OCI-LY3 (cell line): ENCODE data around the gene COBL.

Experiments
- H2AFZ ChIP-seq: fragments of 200-600, 300-600 bp; shearing (Covaris generic); 2 replicates; pipeline ENCODE4 v1.6.0; 2014; ENCODE audit warnings: antibody characterized with exemption, low read depth, low read length
- H3K27ac ChIP-seq: fragments of 200-600, 300-600 bp; sonication (generic); 2 replicates; pipeline ENCODE4 v1.5.1; 2014; ENCODE audit warnings: mild to moderate bottlenecking, low read length, moderate library complexity, mixed read lengths
- H3K27me3 ChIP-seq: fragments of 200-600, 300-600 bp; sonication (generic); 2 replicates; pipeline ENCODE4 v1.6.1; 2014; ENCODE audit warnings: low read depth, low read length, mixed read lengths
- H3K36me3 ChIP-seq: fragments of 200-600, 300-600 bp; sonication (generic); replicated peaks from 2 replicates; pipeline ENCODE3; 2014; ENCODE audit warnings: low read depth, low read length, mixed read lengths
- H3K4me1 ChIP-seq: fragments of 300-600, 200-600 bp; sonication (generic); 2 replicates; pipeline ENCODE4 v1.6.1; 2014; ENCODE audit warnings: low read length, mixed read lengths
- H3K4me2 ChIP-seq: fragments of 200-600, 300-600 bp; sonication (generic); 2 replicates; pipeline ENCODE4 v1.6.1; 2014; ENCODE audit warnings: low read length, mixed read lengths
- H3K4me3 ChIP-seq: fragments of 300-600, 200-600 bp; sonication (generic); 2 replicates; pipeline ENCODE4 v1.5.1; 2014; ENCODE audit warnings: antibody characterized with exemption, mild to moderate bottlenecking, low read length, moderate library complexity
- H3K79me2 ChIP-seq: fragments of 300-600, 200-600 bp; shearing (Covaris generic); 2 replicates; pipeline ENCODE4 v1.6.1; 2014; ENCODE audit warnings: mild to moderate bottlenecking, low read length, mixed read lengths
- H3K9ac ChIP-seq: fragments of 300-600, 200-600 bp; shearing (Covaris generic); 2 replicates; pipeline ENCODE4 v1.6.0; 2014; ENCODE audit warnings: mild to moderate bottlenecking, low read length, moderate library complexity
- H3K9me3 ChIP-seq: fragments of 200-600, 300-600 bp; shearing (Covaris generic); 2 replicates; pipeline ENCODE4 v1.6.1; 2014; ENCODE audit warnings: low read length, mixed read lengths; ENCODE audit not compliant: insufficient read depth
- H4K20me1 ChIP-seq: fragments of 200-600, 300-600 bp; sonication (generic); 2 replicates; pipeline ENCODE4 v1.6.1; 2016; ENCODE audit warnings: low read length, mixed read lengths; ENCODE audit not compliant: insufficient read depth
- CTCF ChIP-seq: fragments of 200-600, 300-600 bp; sonication (generic); IDR thresholded peaks from 2 replicates; pipeline ENCODE4 v1.5.1; 2014; ENCODE audit warnings: antibody characterized with exemption, low read length, low read depth
- EZH2phosphoT487 ChIP-seq: fragments of 200-600 bp; shearing (Covaris generic); IDR thresholded peaks from 2 replicates; pipeline ENCODE4 v1.6.1; 2018; ENCODE audit warnings: antibody characterized with exemption, mixed run types, low read depth

The COBL gene

GRCh38 chr7:51276967-51277366 is 39.6 kb downstream of the COBL start:
- no peak overlapping the region for H3K4me2 ChIP-seq
- no peak overlapping the region for H2AFZ ChIP-seq
- H4K20me1 ChIP-seq, result no peaks in the 10 kb centered on the region
- H3K4me3 ChIP-seq, result no peak overlapping the region
- no peaks in the 10 kb centered on the region for H3K4me1 ChIP-seq
- H3K9ac ChIP-seq, result no peak overlapping the region
- 0 out of 2 replicates have a peak, but pooled peaks cover 8% of the 10 kb centered on the region for H3K27me3 ChIP-seq
- TF ChIP-seq CTCF (no peak), EZH2phosphoT487 (no peak)
- no peaks in the 10 kb centered on the region for H3K36me3 ChIP-seq
- no peaks in the 10 kb centered on the region for H3K9me3 ChIP-seq
- H3K27ac ChIP-seq, result no peak overlapping the region
- H3K79me2 ChIP-seq, result no peaks in the 10 kb centered on the region

GRCh38 chr7:51276091-51276605 is 40.5 kb downstream of the COBL start:
- no peak overlapping the region for H3K9ac ChIP-seq
- no peaks in the 10 kb centered on the region for H4K20me1 ChIP-seq
- H3K4me1 ChIP-seq, result no peaks in the 10 kb centered on the region
- H2AFZ ChIP-seq, result no peak overlapping the region
- H3K36me3 ChIP-seq, result no peaks in the 10 kb centered on the region
- 0 out of 2 replicates have a peak, but pooled peaks cover 6% of the 10 kb centered on the region for H3K27me3 ChIP-seq
- no peaks in the 10 kb centered on the region for H3K9me3 ChIP-seq
- no peak overlapping the region for H3K27ac ChIP-seq
- TF ChIP-seq EZH2phosphoT487 (no peak), CTCF (no peak)
- H3K4me2 ChIP-seq, result no peak overlapping the region
- H3K79me2 ChIP-seq, result no peaks in the 10 kb centered on the region
- no peak overlapping the region for H3K4me3 ChIP-seq

GRCh38 chr7:51275532-51275931 is 41.1 kb downstream of the COBL start:
- Histone ChIP-seq H3K27me3 (0 out of 2 replicates have a peak, but pooled peaks cover 6% of the 10 kb centered on the region), H3K9ac (no peak overlapping the region), H3K4me2 (no peak overlapping the region), H3K9me3 (no peaks in the 10 kb centered on the region), H3K4me1 (no peaks in the 10 kb centered on the region), H4K20me1 (no peaks in the 10 kb centered on the region), H3K4me3 (no peak overlapping the region), H2AFZ (no peak overlapping the region), H3K36me3 (no peaks in the 10 kb centered on the region), H3K27ac (no peak overlapping the region), H3K79me2 (no peaks in the 10 kb centered on the region)
- TF ChIP-seq EZH2phosphoT487 (no peak), CTCF (no peak)

GRCh38 chr7:51274955-51275354 is 41.7 kb downstream of the COBL start:
- H3K4me3 ChIP-seq, result no peak overlapping the region
- no peak for TF ChIP-seq EZH2phosphoT487
- H3K27me3 ChIP-seq, result 0 out of 2 replicates have a peak, but pooled peaks cover 6% of the 10 kb centered on the region
- no peak overlapping the region for H3K4me2 ChIP-seq
- H3K9ac ChIP-seq, result no peak overlapping the region
- H3K36me3 ChIP-seq, result no peaks in the 10 kb centered on the region
- H3K9me3 ChIP-seq, result no peaks in the 10 kb centered on the region
- no peak overlapping the region for H2AFZ ChIP-seq
- no peaks in the 10 kb centered on the region for H3K79me2 ChIP-seq
- no peaks in the 10 kb centered on the region for H4K20me1 ChIP-seq
- H3K27ac ChIP-seq, result no peak overlapping the region
- no peaks in the 10 kb centered on the region for H3K4me1 ChIP-seq
